CD4-positive, alpha-beta T cell treated with Interleukin-12 subunit alpha and Interleukin-12 subunit beta, for 1 hour (primary cell): Measurements from ENCODE around the gene ULK4.
"Not testable (repeated sequence)": the region's sequence is repeated elsewhere in the genome, so short reads cannot be mapped to it uniquely, and the experiment has no call there.

ENCODE experiments used
- DNase-seq: peaks from one replicate; pipeline ENCODE4 v3.0.0-alpha.2; 2020

ULK4 gene

GRCh38 chr3:41683666-41684350 is 278.1 kb downstream of the ULK4 start:
- DNase-seq: no peak

GRCh38 chr3:41682996-41683395 is 278.9 kb downstream of the ULK4 start:
- DNase-seq: no peak

- DNase-seq: no peak
These were observed 279.5 kb downstream of the ULK4 start for GRCh38 chr3:41682382-41682781.

GRCh38 chr3:41681479-41681878 is 280.4 kb downstream of the ULK4 start:
- no peak for DNase-seq

- no peak for DNase-seq
These were observed 282.5 kb downstream of the ULK4 start for GRCh38 chr3:41679374-41679773.

- not testable (repeated sequence) for DNase-seq
These were observed 286.8 kb downstream of the ULK4 start for GRCh38 chr3:41675102-41675501.

- DNase-seq: no peak
These were observed 287.5 kb downstream of the ULK4 start for GRCh38 chr3:41674449-41674848.

- DNase-seq: no peak
These were observed 288.3 kb downstream of the ULK4 start for GRCh38 chr3:41673650-41674049.

- DNase-seq: no peak
These were observed 293.5 kb downstream of the ULK4 start for GRCh38 chr3:41668379-41668778.

GRCh38 chr3:41662288-41662687 is 299.6 kb downstream of the ULK4 start:
- no peak for DNase-seq

GRCh38 chr3:41661796-41662195 is 300.1 kb downstream of the ULK4 start:
- no peak for DNase-seq

- no peak for DNase-seq
These were observed 301.4 kb downstream of the ULK4 start for GRCh38 chr3:41660510-41660909.

- DNase-seq: no peak
These were observed 308.2 kb downstream of the ULK4 start for GRCh38 chr3:41653571-41654239.

- no peak for DNase-seq
These were observed 309.0 kb downstream of the ULK4 start for GRCh38 chr3:41652931-41653330.

- DNase-seq: no peak
These were observed 309.4 kb downstream of the ULK4 start for GRCh38 chr3:41652506-41652905.

- DNase-seq: no peak
These were observed 310.2 kb downstream of the ULK4 start for GRCh38 chr3:41651718-41652117.

- no peak for DNase-seq
These were observed 311.5 kb downstream of the ULK4 start for GRCh38 chr3:41650406-41650805.

GRCh38 chr3:41649129-41649739 is 312.7 kb downstream of the ULK4 start:
- no peak for DNase-seq

GRCh38 chr3:41647730-41648129 is 314.2 kb downstream of the ULK4 start:
- not testable (repeated sequence) for DNase-seq

GRCh38 chr3:41640076-41640475 is 321.8 kb downstream of the ULK4 start:
- no peak for DNase-seq

- no peak for DNase-seq
These were observed 323.5 kb downstream of the ULK4 start for GRCh38 chr3:41638381-41638780.

- no peak for DNase-seq
These were observed 329.2 kb downstream of the ULK4 start for GRCh38 chr3:41632700-41633099.

GRCh38 chr3:41630708-41631107 is 331.2 kb downstream of the ULK4 start:
- DNase-seq: no peak

GRCh38 chr3:41629986-41630385 is 331.9 kb downstream of the ULK4 start:
- DNase-seq: no peak
